Measurements from ENCODE around the gene SLC7A10.
"Not testable (repeated sequence)": the region's sequence is repeated elsewhere in the genome, so short reads cannot be mapped to it uniquely, and the experiment has no call there.

SLC7A10 gene

GRCh38 chr19:33236696-33237390, 11.2 kb upstream of the SLC7A10 start:
- no peak for DNase-seq

- DNase-seq: no peak
Observed at GRCh38 chr19:33235996-33236350, 10.3 kb upstream of the SLC7A10 start.

DNA sequence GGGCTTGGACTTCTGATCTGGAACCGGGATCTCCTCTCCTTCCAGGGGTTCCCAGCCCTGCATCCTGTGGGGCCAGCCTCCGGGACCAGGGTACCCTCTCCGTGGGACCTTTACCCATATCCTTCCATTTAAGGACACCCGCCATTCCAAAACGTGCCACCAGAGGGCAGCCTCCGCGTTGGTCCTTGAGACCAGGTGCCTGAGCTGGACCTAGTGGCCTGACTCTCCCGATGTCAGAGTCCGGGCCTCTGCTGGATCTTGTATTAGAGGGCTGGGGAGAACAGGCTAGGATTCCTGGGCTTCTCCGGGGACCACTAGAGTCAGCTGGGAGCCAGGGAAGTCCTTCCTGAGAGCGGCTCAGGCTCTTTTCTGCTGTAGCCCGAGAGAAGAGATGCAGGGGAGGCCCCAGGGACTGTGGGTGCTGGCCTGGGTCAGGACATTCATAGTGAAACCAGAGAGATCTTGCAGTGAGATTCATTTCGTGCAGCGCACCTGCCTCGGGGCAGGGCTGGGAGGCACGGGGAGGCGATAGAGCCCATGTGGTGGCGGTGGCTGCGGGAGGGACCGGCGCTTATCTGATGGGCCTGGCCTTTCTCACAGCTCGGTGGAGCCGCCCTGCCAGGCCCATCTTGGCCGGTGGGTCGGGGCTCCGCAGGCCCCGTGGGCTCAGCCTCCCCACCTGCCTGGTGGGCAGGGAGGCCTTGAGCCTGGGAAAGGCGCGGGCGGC, 9.8 kb upstream of the SLC7A10 start:
- peak; percentile 87 for DNase-seq

- DNase-seq: no peak
Observed at GRCh38 chr19:33234736-33235135, 9.1 kb upstream of the SLC7A10 start.

- DNase-seq: no peak
Observed at GRCh38 chr19:33234092-33234491, 8.4 kb upstream of the SLC7A10 start.

DNA sequence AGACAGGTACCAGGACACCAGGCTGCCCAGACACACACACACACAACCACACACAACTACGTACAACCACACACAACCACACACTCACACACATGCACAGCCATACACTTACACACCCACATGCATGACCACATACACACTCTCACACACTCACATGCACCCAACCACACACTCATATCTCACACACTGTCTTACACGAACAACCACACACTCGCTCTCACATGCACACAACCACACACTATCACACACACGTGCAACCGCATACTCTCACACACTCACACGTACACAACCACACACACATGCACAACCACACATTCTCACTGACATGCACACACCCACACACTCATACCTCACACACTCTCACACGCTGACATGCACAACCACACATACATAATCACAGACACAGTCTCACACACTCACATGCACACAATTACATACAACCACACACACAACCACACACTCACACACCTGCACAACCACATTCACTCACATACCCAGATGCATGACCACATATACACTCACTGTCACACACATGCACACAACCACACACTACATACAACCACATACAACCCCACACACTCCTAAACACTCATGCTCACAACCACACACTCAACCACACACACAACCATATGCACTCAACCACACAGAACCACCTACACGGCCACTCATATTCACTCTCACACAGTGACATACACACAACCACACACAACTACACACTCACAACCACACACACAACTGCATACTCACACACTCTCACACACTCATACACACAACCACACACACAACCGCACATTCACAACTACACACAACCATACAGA, 7.6 kb upstream of the SLC7A10 start:
- no peak for DNase-seq

DNA sequence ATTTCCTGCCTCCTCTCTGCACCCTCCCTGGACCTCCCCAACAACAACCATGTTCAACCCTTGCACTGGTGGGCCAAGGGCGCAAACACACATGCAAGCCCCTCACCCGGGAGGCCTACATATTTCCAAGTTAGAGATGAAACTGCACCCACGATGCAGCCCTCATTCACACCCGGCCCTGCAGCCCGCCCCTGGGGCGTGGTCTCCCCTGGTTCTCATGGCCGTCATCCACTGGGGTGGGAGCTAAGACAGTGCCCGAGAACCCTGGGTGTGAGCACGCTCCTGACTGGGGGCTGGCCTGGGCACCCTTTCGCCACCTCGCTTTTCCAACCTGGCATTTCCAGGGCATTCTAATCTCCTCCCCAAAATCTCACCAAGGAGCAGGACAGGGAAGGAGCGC, 7.0 kb upstream of the SLC7A10 start:
- no peak for DNase-seq

- DNase-seq: no peak
Observed at GRCh38 chr19:33231511-33231910, 5.9 kb upstream of the SLC7A10 start.

- DNase-seq: no peak
Observed at GRCh38 chr19:33229962-33230361, 4.3 kb upstream of the SLC7A10 start.

GRCh38 chr19:33227870-33228599, 2.4 kb upstream of the SLC7A10 start:
- DNase-seq: no peak

DNA sequence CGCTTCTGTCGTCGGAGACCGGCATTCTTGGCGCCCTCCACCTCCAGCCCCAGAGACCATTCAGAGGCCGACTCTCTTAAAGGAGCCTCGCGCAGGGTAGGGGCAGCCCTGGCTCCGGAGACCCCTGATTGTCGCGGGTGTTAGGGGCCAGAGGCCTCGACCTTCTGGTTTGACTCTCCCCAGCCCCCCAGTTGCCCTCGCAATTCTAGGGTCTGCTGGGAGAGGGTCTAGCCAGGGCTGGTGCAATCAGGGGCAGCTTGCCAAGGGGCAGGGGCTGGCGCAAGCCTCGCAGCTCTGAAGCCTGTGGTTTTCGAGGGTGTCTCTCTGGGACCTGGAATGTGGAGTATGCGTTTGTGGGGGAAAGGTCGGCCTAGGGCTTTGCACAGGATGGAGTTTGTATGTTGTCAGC, 1.6 kb upstream of the SLC7A10 start:
- no peak for DNase-seq

GRCh38 chr19:33226550-33227241, 1.0 kb upstream of the SLC7A10 start:
- DNase-seq: peak; percentile 28

DNA sequence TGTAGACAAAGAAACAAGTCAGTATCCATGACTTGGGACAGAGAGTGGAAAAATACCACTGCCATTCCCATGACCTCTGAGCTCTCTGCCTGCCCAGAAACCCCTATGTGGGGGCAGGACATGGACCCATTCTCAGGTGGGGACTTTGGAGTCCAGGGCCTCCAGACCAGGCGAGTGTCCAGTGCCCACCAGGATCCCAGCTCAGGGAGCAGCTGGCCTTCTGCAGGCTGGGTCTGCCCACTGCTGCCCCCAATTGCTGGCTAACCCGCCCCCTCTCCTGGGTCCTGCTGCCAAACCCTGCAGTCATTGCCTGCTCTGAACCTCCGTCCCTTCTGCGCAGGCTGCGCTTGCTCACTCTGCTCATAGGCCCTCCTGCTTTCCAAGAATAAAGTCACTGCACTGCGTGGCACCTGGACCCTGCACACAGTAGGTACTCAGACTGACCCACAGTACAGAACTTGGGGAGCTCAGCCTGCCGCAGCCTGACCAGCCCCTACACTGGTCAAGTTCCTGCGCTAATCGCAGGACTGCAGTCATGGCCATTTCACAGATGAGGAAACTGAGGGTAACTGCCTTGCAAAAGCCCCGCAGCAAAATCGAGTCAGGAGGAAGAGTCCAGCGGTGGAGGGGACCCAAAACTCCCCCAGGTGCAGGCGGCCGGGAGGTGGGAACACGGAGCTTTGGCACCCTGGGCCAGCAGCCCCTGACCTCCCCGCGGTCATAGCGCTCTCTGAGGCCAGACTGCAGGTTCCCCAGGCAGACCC, 774 bp downstream of the SLC7A10 start:
- no peak for DNase-seq

GRCh38 chr19:33222255-33222654, 3.4 kb downstream of the SLC7A10 start:
- not testable (repeated sequence) for DNase-seq

GRCh38 chr19:33221638-33222037, 4.0 kb downstream of the SLC7A10 start:
- DNase-seq: no peak

GRCh38 chr19:33220735-33221134, 4.9 kb downstream of the SLC7A10 start:
- DNase-seq: no peak

DNA sequence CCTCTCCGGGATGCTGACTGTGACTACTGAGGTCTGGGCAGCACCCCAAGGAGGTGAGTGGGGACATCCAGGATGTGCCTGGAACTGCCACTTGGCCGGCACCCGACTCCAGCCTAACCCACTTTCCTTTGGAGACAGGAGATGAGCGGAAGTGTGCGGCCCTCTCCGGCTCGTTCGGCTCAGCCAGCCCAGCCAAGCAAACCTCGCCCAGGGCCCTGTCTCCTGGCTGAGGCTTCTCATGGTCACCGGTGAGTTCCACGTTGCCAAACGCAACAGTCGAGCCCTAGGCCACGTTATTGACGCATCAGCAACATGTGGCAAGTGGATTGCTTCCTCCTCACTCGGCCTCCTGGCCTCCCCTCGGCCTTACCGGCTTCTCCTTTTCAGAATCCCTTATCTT, 5.5 kb downstream of the SLC7A10 start:
- DNase-seq: no peak

DNA sequence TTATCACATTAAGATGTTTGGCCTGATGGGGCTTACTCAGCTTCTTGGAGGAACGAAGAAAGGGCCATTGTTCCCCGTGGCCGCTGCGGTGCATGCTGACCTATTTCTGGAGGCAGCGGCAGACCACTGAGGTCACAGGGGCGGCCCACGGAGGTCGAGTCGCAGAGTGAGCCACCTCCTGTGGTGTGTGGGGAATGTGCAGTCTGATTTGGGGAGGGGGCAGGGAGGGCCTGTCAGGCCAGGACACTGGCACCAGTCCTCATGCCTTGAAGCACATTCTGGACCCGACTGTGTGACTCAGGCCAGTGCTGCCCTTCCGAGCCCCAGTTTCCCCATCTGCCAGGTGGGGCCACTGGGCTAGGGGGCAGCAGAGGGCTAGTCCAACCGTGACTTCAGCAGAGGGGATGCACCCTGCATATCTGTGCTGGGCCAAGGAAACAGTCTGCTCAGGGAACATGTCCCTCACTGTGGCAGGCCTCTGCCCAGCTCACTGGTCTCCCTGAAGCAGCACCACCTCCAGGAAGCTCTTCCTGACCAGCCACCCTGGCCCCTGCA, 6.3 kb downstream of the SLC7A10 start:
- no peak for DNase-seq

GRCh38 chr19:33217881-33218280, 7.8 kb downstream of the SLC7A10 start:
- no peak for DNase-seq

- no peak for DNase-seq
Observed at GRCh38 chr19:33216198-33216830, 9.3 kb downstream of the SLC7A10 start.

Data from NCI-H345 (cell line).